Stomach (tissue), 9 donors: Measurements from ENCODE around the gene CACNA1H. TPM values are rescaled to one million over a fixed set of nuclear protein-coding genes. Genes with fewer than 3 reads are reported as not detected.
"Not testable (repeated sequence)": the region's sequence is repeated elsewhere in the genome, so short reads cannot be mapped to it uniquely, and the experiment has no call there.

Source experiments
- DNase-seq, 2 donors: peaks; one replicate each; pipeline versions ENCODE4 v3.0.0 to v3.0.0-alpha.2; 2013 to 2019
- H3K27ac ChIP-seq, 5 donors: fragments of 200-600 bp in 4 of 5; sonication (generic) in 4 of 5; one replicate each; pipeline ENCODE4 v1.5.1; 2013 to 2019; ENCODE audit warnings: mild to moderate bottlenecking in 1 of 5, moderate library complexity in 1 of 5
- H3K27me3 ChIP-seq, 3 donors: fragments of 200-600 bp; sonication (generic); one replicate each; pipeline ENCODE4 v1.5.1; 2017 to 2019; ENCODE audit warnings: mixed run types in 1 of 3
- H3K36me3 ChIP-seq, 4 donors: fragments of 200-600 bp; sonication (generic); 1 replicate in 3 of 4; 2 replicates in 1 of 4; pipeline ENCODE4 v1.5.1; 2016 to 2019
- H3K4me1 ChIP-seq, 4 donors: fragments of 200-600 bp; sonication (generic); one replicate each; pipeline ENCODE4 v1.5.1; 2016 to 2019
- H3K4me3 ChIP-seq, 4 donors: fragments of 200-600 bp; sonication (generic) in 3 of 4; one replicate each; pipeline ENCODE4 v1.5.1; 2016 to 2019; ENCODE audit warnings: mild to moderate bottlenecking in 1 of 4
- H3K9me3 ChIP-seq, 4 donors: fragments of 200-600 bp; sonication (generic); one replicate each; pipeline ENCODE4 v1.5.1; 2016 to 2019
- CTCF ChIP-seq, 7 experiments: fragments of 450-650 bp in 4 of 7; fragments of 200-600 bp in 3 of 7; sonication (generic) in 3 of 7; IDR thresholded peaks; one replicate each; pipeline ENCODE4 v1.5.1; 2016 to 2019; ENCODE audit warnings: antibody characterized with exemption in 7 of 7, control low read depth in 2 of 7, mild to moderate bottlenecking in 1 of 7
- EP300 ChIP-seq: sonication (generic); formaldehyde crosslinking; IDR thresholded peaks from one replicate; pipeline ENCODE4 v1.6.1; 2017; ENCODE audit warnings: antibody characterized with exemption
- POLR2A ChIP-seq, 4 donors: fragments of 450-650 bp; IDR thresholded peaks; one replicate each; pipeline ENCODE4 v1.6.1; 2016; ENCODE audit warnings: antibody characterized with exemption in 4 of 4, control low read depth in 2 of 4, mild to moderate bottlenecking in 1 of 4, moderate library complexity in 1 of 4
- POLR2AphosphoS5 ChIP-seq, 3 donors: sonication (generic); formaldehyde crosslinking; IDR thresholded peaks; one replicate each; pipeline ENCODE4 v1.6.1; 2016; ENCODE audit warnings: antibody characterized with exemption in 3 of 3
- WGBS, 5 donors: extraction: QIAGEN DNeasy Blood & Tissue Kit in 3 of 5; methylation state at CpG; one replicate each; pipeline versions ENCODE4 v1.1.5 to v1.1.7; 2013 to 2018; 5-methylcytosine and 5-hydroxymethylcytosine counted together
- intact Hi-C: fragments of 100-400 bp; cut with DNase I; formaldehyde crosslinking; loops from one replicate; pipeline ENCODE4 v1.15.1; 2023; ENCODE audit warnings: low total_unique reads
- polyA plus RNA-seq, 3 donors: library from polyadenylated mRNA; stranded (reverse); fragments of 200-250 nt; gene quantifications; one replicate each; pipeline ENCODE4 v1.2.3, GENCODE V29; 2013
- total RNA-seq, 5 donors: library from RNA; depleted of rRNA; stranded (reverse); fragments of >200 nt; gene quantifications; one replicate each; pipeline versions ENCODE4 v1.1.0 to v1.2.3, GENCODE V29; 2014 to 2016
- donor health status: healthy with polysubstance abuse.
- donor health status: Bipolar disorder and iron deficiency.
- donor health status: healthy.

CACNA1H gene
- total and polyA plus RNA-seq, 8 donors, result 1.5 to 49.6 (median 19.6) TPM

- 55 to 72% (median 57%) methylated on average over 18 to 19 of the region's 19 CpGs for WGBS, 5 donors
Measured at GRCh38 chr16:1197237-1197866, 44.4 kb downstream of the CACNA1H start.

GRCh38 chr16:1198194-1198593 lies 45.3 kb downstream of the CACNA1H start:
- Histone ChIP-seq H3K4me1 (peaks cover 8 to 21% (median 15%) of the 10 kb centered on the region in 4 donors), H3K27me3 (peaks cover 0 to 22% (median 9%) of the 10 kb centered on the region in 3 donors), H3K36me3 (peaks cover 9 to 49% (median 25%) of the 10 kb centered on the region in 4 donors), H3K9me3 (no peaks in the 10 kb centered on the region), H3K27ac (no peak overlapping the region), H3K4me3 (no peak overlapping the region)
- 88 to 91% (median 89%) methylated on average over 9 to 18 of the region's 18 CpGs for WGBS, 5 donors
- no peak for TF ChIP-seq EP300
- no peak for TF ChIP-seq POLR2A (IDR thresholded peaks at IDR 0.05)
- no peak for TF ChIP-seq POLR2AphosphoS5 (IDR thresholded peaks at IDR 0.05)
- no peak for TF ChIP-seq CTCF (IDR thresholded peaks at IDR 0.05)
- intact Hi-C loops, result no loop called here
- DNase-seq, result no peak

More at GRCh38 chr16:1197237-1197866, 44.4 kb downstream of the CACNA1H start:
- Histone ChIP-seq H3K4me3 (no peak overlapping the region), H3K9me3 (no peaks in the 10 kb centered on the region), H3K27me3 (peaks cover 0 to 22% (median 9%) of the 10 kb centered on the region in 3 donors), H3K4me1 (peaks cover 8 to 30% (median 19%) of the 10 kb centered on the region in 4 donors), H3K27ac (no peak overlapping the region), H3K36me3 (peaks cover 9 to 40% (median 18%) of the 10 kb centered on the region in 4 donors)
- peak in 1 of 2 donors; percentile 65 for DNase-seq
- TF ChIP-seq POLR2AphosphoS5 (IDR thresholded peaks at IDR 0.05), result no peak
- no peak for TF ChIP-seq CTCF (IDR thresholded peaks at IDR 0.05)
- no peak for TF ChIP-seq POLR2A (IDR thresholded peaks at IDR 0.05)
- no peak for TF ChIP-seq EP300
- intact Hi-C loops, result no loop called here

GRCh38 chr16:1198671-1199346 lies 45.9 kb downstream of the CACNA1H start:
- H3K4me1 ChIP-seq, result peaks cover 8 to 17% (median 12%) of the 10 kb centered on the region in 4 donors
- DNase-seq, H3K9me3 ChIP-seq, H3K4me3 ChIP-seq, H3K27ac ChIP-seq, intact Hi-C loops: not testable (repeated sequence)
- H3K36me3 ChIP-seq, result peaks cover 9 to 55% (median 28%) of the 10 kb centered on the region in 4 donors
- H3K27me3 ChIP-seq, result peaks cover 0 to 22% (median 6%) of the 10 kb centered on the region in 3 donors
- 87 to 91% (median 89%) methylated on average over 24 to 44 of the region's 44 CpGs for WGBS, 5 donors

GRCh38 chr16:1199347-1200013 lies 46.6 kb downstream of the CACNA1H start:
- Histone ChIP-seq H3K36me3 (peaks cover 9 to 62% (median 31%) of the 10 kb centered on the region in 4 donors), H3K4me3 (no peak overlapping the region), H3K27ac (no peak overlapping the region), H3K27me3 (peaks cover 0 to 18% (median 4%) of the 10 kb centered on the region in 3 donors), H3K4me1 (peaks cover 5 to 10% (median 8%) of the 10 kb centered on the region in 4 donors), H3K9me3 (no peaks in the 10 kb centered on the region)
- WGBS, 5 donors, result 79 to 85% (median 79%) methylated on average over 11 to 15 of the region's 19 CpGs
- DNase-seq, result no peak
- intact Hi-C loops, result no loop called here
- TF ChIP-seq CTCF (IDR thresholded peaks at IDR 0.05), result no peak
- no peak for TF ChIP-seq POLR2A (IDR thresholded peaks at IDR 0.05)
- TF ChIP-seq EP300, result no peak
- no peak for TF ChIP-seq POLR2AphosphoS5 (IDR thresholded peaks at IDR 0.05)
